ENCODE measurements around the gene RPUSD3.
"Not testable (repeated sequence)": the region's sequence is repeated elsewhere in the genome, so short reads cannot be mapped to it uniquely, and the experiment has no call there.

Gene RPUSD3

GRCh38 chr3:9866639-9867038, 22.8 kb upstream of the RPUSD3 start:
- in situ Hi-C loops (cut with HindIII; ENCODE audit: low sequenced_read_pairs) = no loop called here

GRCh38 chr3:9865125-9865637, 21.4 kb upstream of the RPUSD3 start:
- in situ Hi-C loops (cut with HindIII; ENCODE audit: low sequenced_read_pairs) = not testable (repeated sequence)

- in situ Hi-C loops (cut with HindIII; ENCODE audit: low sequenced_read_pairs) = no loop called here
Observed at GRCh38 chr3:9864200-9864927, 20.6 kb upstream of the RPUSD3 start.

- in situ Hi-C loops (cut with HindIII; ENCODE audit: low sequenced_read_pairs) = no loop called here
Observed at GRCh38 chr3:9863058-9863772, 19.4 kb upstream of the RPUSD3 start.

- in situ Hi-C loops (cut with HindIII; ENCODE audit: low sequenced_read_pairs) = no loop called here
Observed at GRCh38 chr3:9862391-9863057, 18.7 kb upstream of the RPUSD3 start.

GRCh38 chr3:9861626-9862130, 17.9 kb upstream of the RPUSD3 start:
- in situ Hi-C loops (cut with HindIII; ENCODE audit: low sequenced_read_pairs) = no loop called here

- in situ Hi-C loops (cut with HindIII; ENCODE audit: low sequenced_read_pairs) = no loop called here
Observed at GRCh38 chr3:9861201-9861600, 17.4 kb upstream of the RPUSD3 start.

GRCh38 chr3:9859530-9860025, 15.8 kb upstream of the RPUSD3 start:
- in situ Hi-C loops (cut with HindIII; ENCODE audit: low sequenced_read_pairs) = no loop called here

GRCh38 chr3:9855594-9855993, 11.8 kb upstream of the RPUSD3 start:
- in situ Hi-C loops (cut with HindIII; ENCODE audit: low sequenced_read_pairs) = no loop called here

- in situ Hi-C loops (cut with HindIII; ENCODE audit: low sequenced_read_pairs) = loop anchor here (5.0 kb wide), 3 partner anchors 47 to 73 kb away; partner anchors contain the start of gene IL17RE
Observed at GRCh38 chr3:9854291-9854940, 10.6 kb upstream of the RPUSD3 start.

- in situ Hi-C loops (cut with HindIII; ENCODE audit: low sequenced_read_pairs) = loop anchor here (5.0 kb wide), 3 partner anchors 45 to 75 kb away; partner anchors contain the start of gene IL17RE
Observed at GRCh38 chr3:9852528-9852927, 8.7 kb upstream of the RPUSD3 start.

- in situ Hi-C loops (cut with HindIII; ENCODE audit: low sequenced_read_pairs) = loop anchor here (5.0 kb wide), 3 partner anchors 45 to 75 kb away; partner anchors contain the start of gene IL17RE
Observed at GRCh38 chr3:9851926-9852325, 8.1 kb upstream of the RPUSD3 start.

- in situ Hi-C loops (cut with HindIII; ENCODE audit: low sequenced_read_pairs) = loop anchor here (5.0 kb wide), 3 partner anchors 44 to 76 kb away; partner anchors contain the start of gene IL17RE
Observed at GRCh38 chr3:9851383-9851782, 7.6 kb upstream of the RPUSD3 start.

- in situ Hi-C loops (cut with HindIII; ENCODE audit: low sequenced_read_pairs) = not testable (repeated sequence)
Observed at GRCh38 chr3:9848860-9849259, 5.1 kb upstream of the RPUSD3 start.

GRCh38 chr3:9847870-9848269, 4.1 kb upstream of the RPUSD3 start:
- in situ Hi-C loops (cut with HindIII; ENCODE audit: low sequenced_read_pairs) = not testable (repeated sequence)

- in situ Hi-C loops (cut with HindIII; ENCODE audit: low sequenced_read_pairs) = no loop called here
Observed at GRCh38 chr3:9846931-9847488, 3.2 kb upstream of the RPUSD3 start.

- in situ Hi-C loops (cut with HindIII; ENCODE audit: low sequenced_read_pairs) = no loop called here
Observed at GRCh38 chr3:9846231-9846630, 2.4 kb upstream of the RPUSD3 start.

- in situ Hi-C loops (cut with HindIII; ENCODE audit: low sequenced_read_pairs) = no loop called here
Observed at GRCh38 chr3:9841015-9841414, 2.8 kb downstream of the RPUSD3 start.

- in situ Hi-C loops (cut with HindIII; ENCODE audit: low sequenced_read_pairs) = no loop called here
Observed at GRCh38 chr3:9838856-9839255, 5.0 kb downstream of the RPUSD3 start.
